Breast epithelium (tissue), 3 donors: ENCODE data around the gene HIVEP3.

ENCODE experiments used
- POLR2A ChIP-seq: fragments of 450-650 bp; IDR thresholded peaks from one replicate; pipeline ENCODE4 v1.6.1; 2016; ENCODE audit warnings: antibody characterized with exemption, mild to moderate bottlenecking, moderate library complexity
- POLR2AphosphoS5 ChIP-seq, 3 donors: sonication (generic); formaldehyde crosslinking; IDR thresholded peaks; one replicate each; pipeline ENCODE4 v1.6.1; 2017; ENCODE audit warnings: antibody characterized with exemption in 3 of 3
- TF ChIP-seq, protein P1 (sequence below), 3 donors: fragments of 450-650 bp; IDR thresholded peaks; one replicate each; pipeline ENCODE4 v1.5.1; 2016 to 2017; ENCODE audit warnings: antibody characterized with exemption in 3 of 3, mild to moderate bottlenecking in 3 of 3, moderate library complexity in 3 of 3

DNA sequence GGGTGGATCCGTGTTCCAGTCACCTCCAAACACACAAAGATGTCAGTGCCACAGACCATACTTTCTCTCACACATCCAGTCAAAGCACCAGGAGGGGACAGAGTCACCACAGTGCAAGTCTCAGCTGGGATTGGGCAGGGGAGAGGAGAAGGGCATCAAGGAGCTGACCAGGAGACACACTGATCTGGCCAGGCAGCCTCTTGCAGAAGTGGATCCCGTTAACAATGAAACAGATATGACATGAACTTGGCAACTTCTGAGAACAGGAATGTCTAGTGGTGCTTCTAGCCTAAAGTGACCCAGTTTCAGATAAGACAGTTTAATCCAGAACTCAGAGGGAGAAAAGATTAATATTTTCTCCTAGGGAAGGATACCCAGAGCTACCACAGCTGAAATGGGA, 71.0 kb downstream of the HIVEP3 start:
- TF ChIP-seq, protein P1, sequence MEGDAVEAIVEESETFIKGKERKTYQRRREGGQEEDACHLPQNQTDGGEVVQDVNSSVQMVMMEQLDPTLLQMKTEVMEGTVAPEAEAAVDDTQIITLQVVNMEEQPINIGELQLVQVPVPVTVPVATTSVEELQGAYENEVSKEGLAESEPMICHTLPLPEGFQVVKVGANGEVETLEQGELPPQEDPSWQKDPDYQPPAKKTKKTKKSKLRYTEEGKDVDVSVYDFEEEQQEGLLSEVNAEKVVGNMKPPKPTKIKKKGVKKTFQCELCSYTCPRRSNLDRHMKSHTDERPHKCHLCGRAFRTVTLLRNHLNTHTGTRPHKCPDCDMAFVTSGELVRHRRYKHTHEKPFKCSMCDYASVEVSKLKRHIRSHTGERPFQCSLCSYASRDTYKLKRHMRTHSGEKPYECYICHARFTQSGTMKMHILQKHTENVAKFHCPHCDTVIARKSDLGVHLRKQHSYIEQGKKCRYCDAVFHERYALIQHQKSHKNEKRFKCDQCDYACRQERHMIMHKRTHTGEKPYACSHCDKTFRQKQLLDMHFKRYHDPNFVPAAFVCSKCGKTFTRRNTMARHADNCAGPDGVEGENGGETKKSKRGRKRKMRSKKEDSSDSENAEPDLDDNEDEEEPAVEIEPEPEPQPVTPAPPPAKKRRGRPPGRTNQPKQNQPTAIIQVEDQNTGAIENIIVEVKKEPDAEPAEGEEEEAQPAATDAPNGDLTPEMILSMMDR (IDR thresholded peaks at IDR 0.05) = no peak
- TF ChIP-seq POLR2A = no peak
- no peak for TF ChIP-seq POLR2AphosphoS5 (IDR thresholded peaks at IDR 0.05)
